HL-60 (cell line): ENCODE data around the gene TSSK6.
A peak's percentile ranks its signal among the peaks of the same experiment; 100 is the strongest.

Experiments
- DNase-seq, 2 experiments: peaks; one replicate each; pipeline ENCODE4 v3.0.0-alpha.2; 2010 to 2020; ENCODE audit warnings: low read depth in 1 of 2, low spot score in 1 of 2
- H3K27ac ChIP-seq: fragments of 250-450 bp; sonication (Bioruptor Pico); replicated peaks from 2 replicates; pipeline ENCODE4 v1.5.1; 2020; ENCODE audit warnings: mild to moderate bottlenecking, moderate library complexity
- H3K27me3 ChIP-seq: fragments of 250-450 bp; sonication (Bioruptor Pico); 2 replicates; pipeline ENCODE4 v1.5.1; 2021; ENCODE audit warnings: mild to moderate bottlenecking, moderate library complexity; ENCODE audit not compliant: insufficient read depth, poor library complexity, severe bottlenecking
- H3K4me3 ChIP-seq: replicated peaks from 2 replicates; pipeline ENCODE4 v1.5.1; 2011; ENCODE audit warnings: mild to moderate bottlenecking, control low read depth, low read length; ENCODE audit not compliant: insufficient read depth
- GABPA ChIP-seq: IDR thresholded peaks from 2 replicates; pipeline ENCODE4 v1.6.1; 2012; ENCODE audit warnings: low read depth
- POLR2AphosphoS5 ChIP-seq: IDR thresholded peaks from 2 replicates; pipeline ENCODE4 v1.6.1; 2012; ENCODE audit warnings: low read depth
- SPI1 ChIP-seq: IDR thresholded peaks from 2 replicates; pipeline ENCODE4 v1.6.1; 2012; ENCODE audit warnings: low read depth, mild to moderate bottlenecking, borderline replicate concordance
- TF ChIP-seq, protein P1 (sequence below): IDR thresholded peaks from 2 replicates; pipeline ENCODE4 v1.6.1; 2012; ENCODE audit warnings: low read depth; ENCODE audit not compliant: insufficient replicate concordance
- TF ChIP-seq, protein P2 (sequence below): IDR thresholded peaks from one replicate; pipeline ENCODE4 v1.5.1; 2011; ENCODE audit warnings: low read length, control low read depth, inconsistent platforms; ENCODE audit not compliant: insufficient read depth

The TSSK6 gene

DNA sequence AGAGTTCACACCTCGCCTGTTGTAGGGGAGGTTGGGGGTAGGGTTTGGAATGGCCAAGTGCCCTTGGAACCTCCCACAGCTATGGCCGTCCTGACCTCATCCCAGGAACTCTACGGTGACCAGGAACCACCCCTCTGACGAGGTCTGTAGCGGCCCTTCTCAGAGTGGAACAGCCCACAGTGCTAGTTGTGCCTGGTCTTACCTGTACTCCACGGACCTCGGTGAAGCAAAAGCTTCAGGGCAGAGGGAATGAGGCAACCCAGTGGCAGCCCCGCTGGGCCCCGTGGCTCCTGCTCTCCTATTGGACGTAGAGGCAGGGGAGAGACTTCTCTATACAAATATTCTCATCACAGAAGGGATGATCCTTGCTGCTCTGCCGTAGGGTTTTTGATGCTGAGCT, 7.1 kb downstream of the TSSK6 start:
- Histone ChIP-seq H3K4me3 (no peak overlapping the region), H3K27me3 (no peaks in the 10 kb centered on the region), H3K27ac (no peak overlapping the region)
- no peak for DNase-seq
- TF ChIP-seq GABPA = no peak
- TF ChIP-seq, protein P1, sequence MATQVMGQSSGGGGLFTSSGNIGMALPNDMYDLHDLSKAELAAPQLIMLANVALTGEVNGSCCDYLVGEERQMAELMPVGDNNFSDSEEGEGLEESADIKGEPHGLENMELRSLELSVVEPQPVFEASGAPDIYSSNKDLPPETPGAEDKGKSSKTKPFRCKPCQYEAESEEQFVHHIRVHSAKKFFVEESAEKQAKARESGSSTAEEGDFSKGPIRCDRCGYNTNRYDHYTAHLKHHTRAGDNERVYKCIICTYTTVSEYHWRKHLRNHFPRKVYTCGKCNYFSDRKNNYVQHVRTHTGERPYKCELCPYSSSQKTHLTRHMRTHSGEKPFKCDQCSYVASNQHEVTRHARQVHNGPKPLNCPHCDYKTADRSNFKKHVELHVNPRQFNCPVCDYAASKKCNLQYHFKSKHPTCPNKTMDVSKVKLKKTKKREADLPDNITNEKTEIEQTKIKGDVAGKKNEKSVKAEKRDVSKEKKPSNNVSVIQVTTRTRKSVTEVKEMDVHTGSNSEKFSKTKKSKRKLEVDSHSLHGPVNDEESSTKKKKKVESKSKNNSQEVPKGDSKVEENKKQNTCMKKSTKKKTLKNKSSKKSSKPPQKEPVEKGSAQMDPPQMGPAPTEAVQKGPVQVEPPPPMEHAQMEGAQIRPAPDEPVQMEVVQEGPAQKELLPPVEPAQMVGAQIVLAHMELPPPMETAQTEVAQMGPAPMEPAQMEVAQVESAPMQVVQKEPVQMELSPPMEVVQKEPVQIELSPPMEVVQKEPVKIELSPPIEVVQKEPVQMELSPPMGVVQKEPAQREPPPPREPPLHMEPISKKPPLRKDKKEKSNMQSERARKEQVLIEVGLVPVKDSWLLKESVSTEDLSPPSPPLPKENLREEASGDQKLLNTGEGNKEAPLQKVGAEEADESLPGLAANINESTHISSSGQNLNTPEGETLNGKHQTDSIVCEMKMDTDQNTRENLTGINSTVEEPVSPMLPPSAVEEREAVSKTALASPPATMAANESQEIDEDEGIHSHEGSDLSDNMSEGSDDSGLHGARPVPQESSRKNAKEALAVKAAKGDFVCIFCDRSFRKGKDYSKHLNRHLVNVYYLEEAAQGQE = no peak
- TF ChIP-seq, protein P2, sequence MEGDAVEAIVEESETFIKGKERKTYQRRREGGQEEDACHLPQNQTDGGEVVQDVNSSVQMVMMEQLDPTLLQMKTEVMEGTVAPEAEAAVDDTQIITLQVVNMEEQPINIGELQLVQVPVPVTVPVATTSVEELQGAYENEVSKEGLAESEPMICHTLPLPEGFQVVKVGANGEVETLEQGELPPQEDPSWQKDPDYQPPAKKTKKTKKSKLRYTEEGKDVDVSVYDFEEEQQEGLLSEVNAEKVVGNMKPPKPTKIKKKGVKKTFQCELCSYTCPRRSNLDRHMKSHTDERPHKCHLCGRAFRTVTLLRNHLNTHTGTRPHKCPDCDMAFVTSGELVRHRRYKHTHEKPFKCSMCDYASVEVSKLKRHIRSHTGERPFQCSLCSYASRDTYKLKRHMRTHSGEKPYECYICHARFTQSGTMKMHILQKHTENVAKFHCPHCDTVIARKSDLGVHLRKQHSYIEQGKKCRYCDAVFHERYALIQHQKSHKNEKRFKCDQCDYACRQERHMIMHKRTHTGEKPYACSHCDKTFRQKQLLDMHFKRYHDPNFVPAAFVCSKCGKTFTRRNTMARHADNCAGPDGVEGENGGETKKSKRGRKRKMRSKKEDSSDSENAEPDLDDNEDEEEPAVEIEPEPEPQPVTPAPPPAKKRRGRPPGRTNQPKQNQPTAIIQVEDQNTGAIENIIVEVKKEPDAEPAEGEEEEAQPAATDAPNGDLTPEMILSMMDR = no peak
- peak; percentile 39; the same call in 1 of the 2 replicates for TF ChIP-seq POLR2AphosphoS5
- TF ChIP-seq SPI1 = no peak

DNA sequence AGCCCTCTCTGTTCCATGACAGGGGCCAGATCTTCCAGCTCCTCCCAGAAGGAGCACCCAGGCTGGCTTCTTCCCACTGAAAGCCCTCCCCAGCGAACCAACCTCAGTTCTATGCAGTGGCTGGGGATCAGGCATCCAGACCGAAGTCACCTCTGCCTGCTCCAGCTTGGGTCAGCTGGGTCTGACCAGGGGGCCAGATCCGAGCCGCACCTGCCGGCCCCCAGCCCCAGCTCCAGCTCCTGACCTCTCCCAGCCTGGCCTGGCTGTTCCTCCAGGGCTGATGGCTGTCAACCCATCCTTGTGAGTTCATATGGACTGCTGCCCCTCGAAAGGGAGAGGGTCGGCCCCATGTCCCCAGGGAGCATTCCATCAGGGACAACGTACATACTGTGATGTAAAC, 8.0 kb downstream of the TSSK6 start:
- Histone ChIP-seq H3K4me3 (no peak overlapping the region), H3K27ac (no peak overlapping the region), H3K27me3 (no peaks in the 10 kb centered on the region)
- no peak for TF ChIP-seq POLR2AphosphoS5
- DNase-seq = no peak

DNA sequence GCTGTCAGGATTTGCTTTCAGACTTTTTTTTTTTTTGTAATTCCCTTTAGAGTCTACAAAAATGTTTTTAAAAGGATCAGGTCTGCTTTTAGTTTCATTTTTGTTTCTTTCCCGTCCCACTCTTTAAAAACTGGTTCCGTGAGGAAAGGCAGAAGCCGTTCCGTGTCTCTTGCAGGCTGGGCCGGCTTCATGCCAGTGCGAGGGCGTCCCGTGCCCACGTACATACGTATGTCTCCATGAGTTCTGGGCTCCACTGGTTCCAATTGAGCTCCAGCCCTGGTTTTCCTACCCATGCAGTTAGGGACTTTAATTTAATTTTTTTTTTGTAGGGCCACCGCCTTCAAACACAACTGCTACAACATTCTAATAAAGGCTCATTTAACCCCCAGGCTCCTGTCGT, 8.8 kb downstream of the TSSK6 start:
- DNase-seq = no peak
- Histone ChIP-seq H3K27ac (no peak overlapping the region), H3K27me3 (no peaks in the 10 kb centered on the region), H3K4me3 (no peak overlapping the region)
- no peak for TF ChIP-seq SPI1
- no peak for TF ChIP-seq POLR2AphosphoS5
- TF ChIP-seq, protein P2 = no peak
- TF ChIP-seq GABPA = no peak
- TF ChIP-seq, protein P1 = no peak

DNA sequence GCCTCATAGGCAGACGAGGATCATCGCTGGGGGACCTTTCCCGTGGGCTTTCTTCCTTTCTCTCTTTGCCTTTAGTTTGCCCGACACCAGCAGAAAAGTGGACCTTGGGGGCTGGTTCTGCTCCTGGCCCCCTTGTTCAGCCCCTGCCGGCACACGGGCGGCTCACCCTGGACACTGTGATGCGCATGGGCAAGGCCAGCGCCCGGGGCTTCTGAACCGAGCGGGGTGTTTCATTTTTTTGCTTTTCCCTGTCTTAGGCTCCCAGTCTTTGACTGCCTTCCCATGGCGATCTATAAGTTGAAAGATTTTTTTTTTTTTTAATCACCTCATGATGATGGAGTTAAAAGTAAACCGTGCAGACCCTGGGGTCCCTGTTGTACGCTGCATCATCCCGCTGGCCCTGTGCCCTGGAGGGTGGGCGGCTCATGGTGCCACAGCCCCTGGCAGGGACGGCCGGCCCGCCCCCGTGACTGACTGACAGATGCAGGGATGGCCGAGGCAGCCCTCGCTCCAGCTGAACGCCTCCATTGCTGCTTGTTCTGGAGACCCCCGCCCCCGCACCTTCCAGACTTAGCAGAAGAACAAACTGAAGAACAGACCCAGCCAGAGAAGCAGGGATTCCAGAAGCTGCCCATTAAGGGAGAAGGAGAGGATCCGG, 9.6 kb downstream of the TSSK6 start:
- no peaks in the 10 kb centered on the region for H3K27me3 ChIP-seq
- H3K4me3 ChIP-seq = no peak overlapping the region
- TF ChIP-seq POLR2AphosphoS5 = no peak
- TF ChIP-seq GABPA = no peak
- TF ChIP-seq, protein P1 = no peak
- TF ChIP-seq, protein P2 = no peak
- DNase-seq = no peak
- H3K27ac ChIP-seq = no peak overlapping the region
